K562 (cell line): Measurements from ENCODE around the gene KLHL22. TPM values are rescaled to one million over a fixed set of nuclear protein-coding genes. Genes with fewer than 3 reads are reported as not detected.
A peak's percentile ranks its signal among the peaks of the same experiment; 100 is the strongest.

ENCODE experiments used
- ATF7 ChIP-seq: fragments of 450-650 bp; IDR thresholded peaks from 2 replicates; pipeline ENCODE4 v1.7.1; 2014; ENCODE audit warnings: mild to moderate bottlenecking, moderate library complexity
- DACH1 ChIP-seq: fragments of 450-650 bp; IDR thresholded peaks from 2 replicates; pipeline ENCODE4 v1.6.1; 2018; ENCODE audit not compliant: partially characterized antibody
- E2F4 ChIP-seq: sonication (generic); formaldehyde crosslinking; IDR thresholded peaks from 2 replicates; pipeline ENCODE4 v1.8.0; 2022; ENCODE audit warnings: mild to moderate bottlenecking, low read depth, missing genetic modification reagents
- EP400 ChIP-seq: fragments of 450-650 bp; IDR thresholded peaks from 2 replicates; pipeline ENCODE4 v1.6.1; 2017; ENCODE audit warnings: antibody characterized with exemption, mild to moderate bottlenecking, moderate library complexity
- GABPA ChIP-seq: fragments of 200-800 bp; sonication (Bioruptor generic); conservative IDR thresholded peaks from 2 replicates; pipeline ENCODE4 v1.6.1; 2016; ENCODE audit warnings: low read depth, missing genetic modification characterization, missing compliant biosample characterization
- GABPB1 ChIP-seq: sonication (generic); formaldehyde crosslinking; IDR thresholded peaks from 2 replicates; pipeline ENCODE4 v1.8.0; 2022; ENCODE audit warnings: mild to moderate bottlenecking, missing genetic modification reagents
- HDAC6 ChIP-seq: IDR thresholded peaks from 2 replicates; pipeline ENCODE4 v1.6.1; 2012; ENCODE audit warnings: low read depth, mild to moderate bottlenecking, control low read depth, inconsistent platforms, low read length, moderate library complexity
- MCM5 ChIP-seq: fragments of 450-650 bp; IDR thresholded peaks from 2 replicates; pipeline ENCODE4 v1.6.1; 2016; ENCODE audit warnings: low read depth
- NEUROD1 ChIP-seq: fragments of 150-350 bp; IDR thresholded peaks from 2 replicates; pipeline ENCODE4 v1.6.1; 2014; ENCODE audit warnings: borderline replicate concordance, low read length, low read depth; ENCODE audit not compliant: partially characterized antibody
- NFIC ChIP-seq: fragments of 450-650 bp; IDR thresholded peaks from 2 replicates; pipeline ENCODE4 v1.6.1; 2017; ENCODE audit warnings: mild to moderate bottlenecking, inconsistent platforms
- NRF1 ChIP-seq, 2 experiments: fragments of 450-650 bp; IDR thresholded peaks in 1 of 2; conservative IDR thresholded peaks in 1 of 2; 2 replicates each; pipeline ENCODE4 v1.6.1; 2014; ENCODE audit warnings: mild to moderate bottlenecking in 2 of 2
- PTBP1 ChIP-seq: fragments of 200-400 bp; formaldehyde crosslinking; IDR thresholded peaks from 2 replicates; pipeline ENCODE4 v1.6.1; 2017; ENCODE audit warnings: low read depth, low read length
- RNF219 ChIP-seq: fragments of 250-450 bp; sonication (Bioruptor Pico); IDR thresholded peaks from 2 replicates; pipeline ENCODE4 v1.5.0; 2022; ENCODE audit warnings: mild to moderate bottlenecking
- SMARCC2 ChIP-seq: fragments of 450-650 bp; IDR thresholded peaks from 2 replicates; pipeline ENCODE4 v1.6.1; 2017; ENCODE audit warnings: antibody characterized with exemption, moderate library complexity, mild to moderate bottlenecking, low read depth
- STAT5B ChIP-seq: fragments of 250-450 bp; sonication (Bioruptor Pico); IDR thresholded peaks from 2 replicates; pipeline ENCODE4 v1.8.0; 2021; ENCODE audit warnings: mild to moderate bottlenecking, inconsistent platforms
- XRCC5 ChIP-seq: fragments of 200-400 bp; formaldehyde crosslinking; IDR thresholded peaks from 2 replicates; pipeline ENCODE4 v1.6.1; 2017; ENCODE audit warnings: low read depth, mild to moderate bottlenecking, low read length
- ZBTB33 ChIP-seq: sonication (generic); formaldehyde crosslinking; IDR thresholded peaks from 2 replicates; pipeline ENCODE4 v1.8.1; 2023; ENCODE audit warnings: mild to moderate bottlenecking, missing genetic modification reagents
- ZC3H11A ChIP-seq: IDR thresholded peaks from 2 replicates; pipeline ENCODE4 v1.6.1; 2012; ENCODE audit warnings: low read depth, low read length, improper control_type of control experiment
- ZFP1 ChIP-seq: fragments of 450-650 bp; formaldehyde crosslinking; IDR thresholded peaks from 2 replicates; pipeline ENCODE4 v1.4.0; 2020; ENCODE audit warnings: mild to moderate bottlenecking, mixed read lengths
- ZNF140 ChIP-seq: fragments of 250-450 bp; sonication (Bioruptor Pico); IDR thresholded peaks from 2 replicates; pipeline ENCODE4 v1.8.0; 2021; ENCODE audit warnings: moderate library complexity, mild to moderate bottlenecking, inconsistent platforms
- ZNF232 ChIP-seq: sonication (generic); formaldehyde crosslinking; IDR thresholded peaks from 2 replicates; pipeline ENCODE4 v1.8.0; 2022; ENCODE audit warnings: mild to moderate bottlenecking, missing genetic modification reagents
- ZNF764 ChIP-seq: fragments of 250-450 bp; sonication (Bioruptor Pico); IDR thresholded peaks from 2 replicates; pipeline ENCODE4 v1.4.0; 2020; ENCODE audit warnings: low read depth, mild to moderate bottlenecking, moderate library complexity
- polyA plus RNA-seq, 8 experiments: library from polyadenylated mRNA; depleted of rRNA in 4 of 8; stranded (reverse) in 5 of 8; unstranded in 3 of 8; fragments of >200 nt; fragmentation: Nextera tagmentation in 2 of 8; fragmentation: Illumina TruSeq in 1 of 8; extraction: Ambion mirVana in 2 of 8; extraction: Trizol in 1 of 8; gene quantifications; 2 replicates each; pipeline versions ENCODE4 v1.2.1 to v1.2.3, GENCODE V29; 2011 to 2014; ENCODE audit warnings: inconsistent platforms in 1 of 8, missing spikeins in 1 of 8
- total RNA-seq, 7 experiments: library from RNA; depleted of rRNA in 6 of 7; stranded (reverse); fragments of >200 nt in 6 of 7; fragmentation: Illumina TruSeq in 2 of 7; extraction: Trizol in 2 of 7; gene quantifications; 2 replicates each; pipeline versions ENCODE4 v1.2.1 to v1.2.3, GENCODE V29; 2011 to 2021; ENCODE audit warnings: low replicate concordance in 1 of 7

KLHL22 gene
- total and polyA plus RNA-seq, 9 of the 15 experiments (the other 6 are each of a cell fraction or from before 2014, with no cell fraction given): 1.3 to 25.6 (median 15.2) TPM

GRCh38 chr22:20456064-20456721 is 39.4 kb downstream of the KLHL22 start (continued):
- no peak for TF ChIP-seq RNF219 (CRISPR knock-in tag)
- peak; percentile 81; the same call in 1 of the 2 replicates for TF ChIP-seq PTBP1
- no peak for TF ChIP-seq ZNF232
- TF ChIP-seq DACH1: peak; percentile 75
- TF ChIP-seq ZNF140 (CRISPR knock-in tag): 0 out of 2 replicates have a peak, but pooled peaks have one; percentile 37
- peak; percentile 65 for TF ChIP-seq ZFP1
- TF ChIP-seq ZNF764 (CRISPR knock-in tag): 0 out of 2 replicates have a peak, but pooled peaks have one; percentile 70
- TF ChIP-seq EP400: no peak
- peak; percentile 81 for TF ChIP-seq GABPB1 (CRISPR knock-in tag)
- peak; percentile 85; the same call in 1 of the 2 replicates for TF ChIP-seq ZC3H11A
- TF ChIP-seq STAT5B (CRISPR knock-in tag): no peak
- no peak for TF ChIP-seq SMARCC2
- no peak; the same call in none of the 2 replicates for TF ChIP-seq ATF7
- peak; percentile 76; the same call in 1 of the 2 replicates for TF ChIP-seq HDAC6
- TF ChIP-seq GABPA: no peak
- peak; percentile 97 for TF ChIP-seq XRCC5
- TF ChIP-seq NFIC: no peak
- TF ChIP-seq NRF1 (conservative IDR thresholded peaks at IDR 0.05 in 1 of 2, IDR thresholded peaks at IDR 0.05 in 1 of 2): peak in 1 of 2 experiments; percentile 28; a peak in 1 of 4 replicates
- peak; percentile 78; the same call in 1 of the 2 replicates for TF ChIP-seq ZBTB33 (CRISPR knock-in tag)
- peak; percentile 66; the same call in 1 of the 2 replicates for TF ChIP-seq E2F4 (CRISPR knock-in tag)
- TF ChIP-seq MCM5: no peak
- TF ChIP-seq NEUROD1: peak; percentile 81
